ENCODE measurements around the gene DEDD. TPM values are rescaled to one million over a fixed set of nuclear protein-coding genes. Genes with fewer than 3 reads are reported as not detected.

Gene DEDD
- total and polyA plus RNA-seq, 2 of the 13 experiments (the other 11 are each of a cell fraction or from before 2014, with no cell fraction given): 12.6 to 27.8 TPM

DNA sequence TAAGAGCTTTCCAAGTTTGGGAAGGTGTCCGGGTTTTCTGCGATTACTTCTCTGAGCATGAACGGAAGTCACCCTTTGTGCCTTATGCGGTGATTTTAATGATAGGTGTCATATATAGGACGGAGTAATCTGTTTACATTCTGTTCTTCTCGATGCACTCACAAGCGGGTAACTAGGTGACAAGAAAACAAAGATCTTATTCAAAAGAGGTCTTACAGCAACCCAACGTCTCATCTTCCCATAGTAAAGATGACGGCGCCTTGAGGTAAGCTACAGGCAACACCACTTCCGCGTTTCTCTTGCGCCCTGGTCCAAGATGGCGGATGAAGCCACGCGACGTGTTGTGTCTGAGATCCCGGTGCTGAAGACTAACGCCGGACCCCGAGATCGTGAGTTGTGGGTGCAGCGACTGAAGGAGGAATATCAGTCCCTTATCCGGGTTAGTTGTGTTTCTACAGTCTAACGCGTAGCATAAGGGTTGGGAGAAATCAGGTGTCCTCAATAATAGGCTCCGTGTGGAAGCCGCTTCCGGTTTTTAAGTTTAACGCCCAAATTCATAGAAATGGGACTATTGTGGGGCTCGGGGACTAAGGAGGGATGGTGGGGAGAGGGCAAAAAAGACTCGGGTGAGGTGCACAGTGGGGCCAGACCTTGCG lies 21.3 kb upstream of the DEDD start, which contains the start of gene UFC1 (continued):
- TF ChIP-seq PAF1 (CRISPR knock-in tag; IDR thresholded peaks at IDR 0.05) (no peak), PHF21A (CRISPR knock-in tag; IDR thresholded peaks at IDR 0.05) (peak; percentile 52; the same call in 1 of the 2 replicates), ZNF616 (CRISPR knock-in tag; IDR thresholded peaks at IDR 0.05; ENCODE audit: low read depth) (no peak), ZNF792 (CRISPR knock-in tag; IDR thresholded peaks at IDR 0.05) (peak; percentile 48; the same call in 1 of the 2 replicates), ZFP62 (CRISPR knock-in tag; IDR thresholded peaks at IDR 0.05) (no peak), ZNF232 (CRISPR knock-in tag; IDR thresholded peaks at IDR 0.05; ENCODE audit: borderline replicate concordance) (peak; percentile 77; the same call in 1 of the 2 replicates), ZBTB7A (CRISPR knock-in tag; IDR thresholded peaks at IDR 0.05) (no peak; the same call in 1 of the 2 replicates), ZNF567 (CRISPR knock-in tag; IDR thresholded peaks at IDR 0.05; ENCODE audit: borderline replicate concordance) (no peak), ZNF552 (CRISPR knock-in tag; IDR thresholded peaks at IDR 0.05; ENCODE audit: borderline replicate concordance) (no peak), SRY (CRISPR knock-in tag; IDR thresholded peaks at IDR 0.05) (no peak), ZBTB20 (CRISPR knock-in tag; IDR thresholded peaks at IDR 0.05; ENCODE audit: borderline replicate concordance, low read depth) (peak; percentile 68; the same call in 1 of the 2 replicates), ZNF562 (CRISPR knock-in tag; IDR thresholded peaks at IDR 0.05; ENCODE audit: borderline replicate concordance) (no peak), PPARG (CRISPR knock-in tag; conservative IDR thresholded peaks at IDR 0.05) (no peak), NFIB (CRISPR knock-in tag; IDR thresholded peaks at IDR 0.05; ENCODE audit: borderline replicate concordance) (no peak), ZSCAN20 (CRISPR knock-in tag; IDR thresholded peaks at IDR 0.05; ENCODE audit: borderline replicate concordance) (no peak), SALL2 (CRISPR knock-in tag; IDR thresholded peaks at IDR 0.05) (0 out of 2 replicates have a peak, but pooled peaks have one; percentile 37), ASH2L (IDR thresholded peaks at IDR 0.05; ENCODE audit: insufficient read length, low read depth, low read length) (peak; percentile 90), SMC3 (IDR thresholded peaks at IDR 0.05; ENCODE audit: low read length) (no peak), FOSL1 (CRISPR knock-in tag; IDR thresholded peaks at IDR 0.05; ENCODE audit: borderline replicate concordance) (no peak)
- TF ChIP-seq, protein P1, sequence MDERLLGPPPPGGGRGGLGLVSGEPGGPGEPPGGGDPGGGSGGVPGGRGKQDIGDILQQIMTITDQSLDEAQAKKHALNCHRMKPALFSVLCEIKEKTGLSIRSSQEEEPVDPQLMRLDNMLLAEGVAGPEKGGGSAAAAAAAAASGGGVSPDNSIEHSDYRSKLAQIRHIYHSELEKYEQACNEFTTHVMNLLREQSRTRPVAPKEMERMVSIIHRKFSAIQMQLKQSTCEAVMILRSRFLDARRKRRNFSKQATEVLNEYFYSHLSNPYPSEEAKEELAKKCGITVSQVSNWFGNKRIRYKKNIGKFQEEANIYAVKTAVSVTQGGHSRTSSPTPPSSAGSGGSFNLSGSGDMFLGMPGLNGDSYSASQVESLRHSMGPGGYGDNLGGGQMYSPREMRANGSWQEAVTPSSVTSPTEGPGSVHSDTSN (CRISPR knock-in tag; IDR thresholded peaks at IDR 0.05): no peak
- TF ChIP-seq, protein P2, sequence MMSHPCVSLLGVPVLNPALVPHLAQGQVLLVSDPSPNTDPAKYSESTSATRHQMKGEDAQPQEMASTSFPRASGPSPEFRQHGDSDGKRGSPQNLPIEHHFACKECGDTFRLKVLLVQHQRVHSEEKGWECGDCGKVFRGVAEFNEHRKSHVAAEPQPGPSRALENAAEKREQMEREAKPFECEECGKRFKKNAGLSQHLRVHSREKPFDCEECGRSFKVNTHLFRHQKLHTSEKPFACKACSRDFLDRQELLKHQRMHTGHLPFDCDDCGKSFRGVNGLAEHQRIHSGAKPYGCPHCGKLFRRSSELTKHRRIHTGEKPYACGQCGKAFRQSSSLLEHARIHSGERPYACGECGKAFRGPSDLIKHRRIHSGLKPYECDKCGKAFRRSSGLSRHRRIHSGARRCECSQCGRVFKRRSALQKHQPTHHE (CRISPR knock-in tag; IDR thresholded peaks at IDR 0.05; ENCODE audit: borderline replicate concordance): peak; percentile 27; the same call in 1 of the 2 replicates
- TF ChIP-seq, protein P3, sequence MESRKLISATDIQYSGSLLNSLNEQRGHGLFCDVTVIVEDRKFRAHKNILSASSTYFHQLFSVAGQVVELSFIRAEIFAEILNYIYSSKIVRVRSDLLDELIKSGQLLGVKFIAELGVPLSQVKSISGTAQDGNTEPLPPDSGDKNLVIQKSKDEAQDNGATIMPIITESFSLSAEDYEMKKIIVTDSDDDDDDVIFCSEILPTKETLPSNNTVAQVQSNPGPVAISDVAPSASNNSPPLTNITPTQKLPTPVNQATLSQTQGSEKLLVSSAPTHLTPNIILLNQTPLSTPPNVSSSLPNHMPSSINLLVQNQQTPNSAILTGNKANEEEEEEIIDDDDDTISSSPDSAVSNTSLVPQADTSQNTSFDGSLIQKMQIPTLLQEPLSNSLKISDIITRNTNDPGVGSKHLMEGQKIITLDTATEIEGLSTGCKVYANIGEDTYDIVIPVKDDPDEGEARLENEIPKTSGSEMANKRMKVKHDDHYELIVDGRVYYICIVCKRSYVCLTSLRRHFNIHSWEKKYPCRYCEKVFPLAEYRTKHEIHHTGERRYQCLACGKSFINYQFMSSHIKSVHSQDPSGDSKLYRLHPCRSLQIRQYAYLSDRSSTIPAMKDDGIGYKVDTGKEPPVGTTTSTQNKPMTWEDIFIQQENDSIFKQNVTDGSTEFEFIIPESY (CRISPR knock-in tag; IDR thresholded peaks at IDR 0.05): 0 out of 2 replicates have a peak, but pooled peaks have one; percentile 9
- TF ChIP-seq, protein P4, sequence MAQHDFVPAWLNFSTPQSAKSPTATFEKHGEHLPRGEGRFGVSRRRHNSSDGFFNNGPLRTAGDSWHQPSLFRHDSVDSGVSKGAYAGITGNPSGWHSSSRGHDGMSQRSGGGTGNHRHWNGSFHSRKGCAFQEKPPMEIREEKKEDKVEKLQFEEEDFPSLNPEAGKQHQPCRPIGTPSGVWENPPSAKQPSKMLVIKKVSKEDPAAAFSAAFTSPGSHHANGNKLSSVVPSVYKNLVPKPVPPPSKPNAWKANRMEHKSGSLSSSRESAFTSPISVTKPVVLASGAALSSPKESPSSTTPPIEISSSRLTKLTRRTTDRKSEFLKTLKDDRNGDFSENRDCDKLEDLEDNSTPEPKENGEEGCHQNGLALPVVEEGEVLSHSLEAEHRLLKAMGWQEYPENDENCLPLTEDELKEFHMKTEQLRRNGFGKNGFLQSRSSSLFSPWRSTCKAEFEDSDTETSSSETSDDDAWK (CRISPR knock-in tag; IDR thresholded peaks at IDR 0.05): no peak
- TF ChIP-seq, protein P5, sequence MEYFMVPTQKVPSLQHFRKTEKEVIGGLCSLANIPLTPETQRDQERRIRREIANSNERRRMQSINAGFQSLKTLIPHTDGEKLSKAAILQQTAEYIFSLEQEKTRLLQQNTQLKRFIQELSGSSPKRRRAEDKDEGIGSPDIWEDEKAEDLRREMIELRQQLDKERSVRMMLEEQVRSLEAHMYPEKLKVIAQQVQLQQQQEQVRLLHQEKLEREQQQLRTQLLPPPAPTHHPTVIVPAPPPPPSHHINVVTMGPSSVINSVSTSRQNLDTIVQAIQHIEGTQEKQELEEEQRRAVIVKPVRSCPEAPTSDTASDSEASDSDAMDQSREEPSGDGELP (IDR thresholded peaks at IDR 0.05; ENCODE audit: borderline replicate concordance, low read depth): no peak

Measured in HepG2 (cell line).